ENCODE measurements around the gene DGCR8.
"Not testable (repeated sequence)": the region's sequence is repeated elsewhere in the genome, so short reads cannot be mapped to it uniquely, and the experiment has no call there.

DGCR8 gene

GRCh38 chr22:20053407-20054033 is 26.5 kb upstream of the DGCR8 start:
- no peak for DNase-seq

DNA sequence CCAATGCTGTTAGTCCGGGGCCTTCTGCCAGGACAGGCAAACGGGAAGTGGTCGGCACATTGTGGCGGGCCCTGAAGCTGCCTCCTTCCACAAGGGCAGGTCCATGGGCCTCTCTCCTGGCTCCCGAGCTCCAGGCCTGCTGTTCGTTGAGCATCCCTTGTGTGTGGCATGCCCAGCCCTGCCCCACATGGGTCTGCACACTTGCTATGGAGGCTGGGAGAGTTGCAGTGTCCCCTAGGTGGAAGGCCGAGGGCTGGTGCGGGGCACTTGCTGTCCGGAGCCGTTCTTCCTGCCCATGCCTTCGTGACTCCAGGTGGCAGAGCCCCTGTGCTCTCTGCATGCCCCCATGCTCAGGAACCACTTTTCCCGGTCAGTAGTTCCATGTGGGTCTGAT is 26.0 kb upstream of the DGCR8 start:
- DNase-seq, result no peak

DNA sequence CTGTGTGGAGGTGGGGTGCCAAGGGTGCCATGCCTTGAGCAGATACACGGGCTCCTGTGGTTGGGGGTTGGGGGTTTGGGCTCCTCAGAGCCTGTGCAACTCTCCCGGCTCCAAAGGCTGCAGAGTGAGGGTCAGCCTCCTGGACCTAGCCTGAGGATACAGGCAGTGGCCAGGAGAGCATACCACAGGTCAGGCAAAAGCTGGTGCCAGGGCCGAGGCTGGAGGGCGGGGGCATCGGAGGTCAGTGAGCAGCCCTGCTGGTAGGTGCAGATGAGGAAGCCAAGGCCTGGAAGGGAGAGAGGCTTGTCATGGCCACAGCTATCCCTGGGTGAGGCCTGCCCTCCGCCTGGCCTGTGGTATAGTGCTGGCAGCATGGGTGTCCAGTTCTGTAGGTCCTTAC is 25.6 kb upstream of the DGCR8 start:
- no peak for DNase-seq

DNA sequence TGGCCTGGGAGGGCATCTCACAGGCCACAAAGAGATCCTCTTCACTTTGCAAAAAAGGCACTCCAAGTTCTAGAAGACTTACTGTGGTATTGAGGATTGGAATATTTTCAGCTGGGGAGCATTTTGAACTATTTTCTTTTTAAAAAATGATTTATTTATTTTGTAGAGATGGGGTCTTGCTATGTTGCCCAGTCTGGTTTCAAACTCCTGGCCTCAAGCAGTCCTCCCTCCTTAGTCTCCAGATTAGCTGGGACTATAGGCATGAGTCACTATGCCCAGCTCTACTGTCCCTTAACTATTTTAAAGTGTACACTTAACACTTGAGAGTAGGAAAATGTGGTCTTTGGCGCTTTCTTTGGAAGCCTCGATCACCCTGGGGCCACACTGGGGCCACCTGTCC is 24.9 kb upstream of the DGCR8 start:
- DNase-seq, result no peak

DNA sequence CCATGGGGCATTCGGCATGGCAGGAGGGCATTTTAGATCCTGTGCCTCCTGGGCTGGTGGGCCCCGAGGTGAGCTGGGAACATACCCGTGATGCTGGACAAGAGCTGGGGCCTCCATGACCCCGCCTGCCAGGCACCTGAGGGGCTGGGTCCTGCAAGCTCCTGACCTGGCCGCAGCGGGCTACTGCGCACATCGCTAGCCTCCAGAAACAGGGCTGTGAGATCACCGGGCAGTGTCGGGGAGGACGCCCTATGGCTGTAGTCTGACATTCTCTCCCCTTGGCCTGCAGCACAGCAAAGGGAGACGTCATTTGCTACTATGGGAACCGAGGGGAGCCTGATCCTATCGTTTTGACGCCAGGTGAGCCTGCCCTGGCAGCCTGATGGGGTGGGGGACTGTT is 24.4 kb upstream of the DGCR8 start:
- no peak for DNase-seq

DNA sequence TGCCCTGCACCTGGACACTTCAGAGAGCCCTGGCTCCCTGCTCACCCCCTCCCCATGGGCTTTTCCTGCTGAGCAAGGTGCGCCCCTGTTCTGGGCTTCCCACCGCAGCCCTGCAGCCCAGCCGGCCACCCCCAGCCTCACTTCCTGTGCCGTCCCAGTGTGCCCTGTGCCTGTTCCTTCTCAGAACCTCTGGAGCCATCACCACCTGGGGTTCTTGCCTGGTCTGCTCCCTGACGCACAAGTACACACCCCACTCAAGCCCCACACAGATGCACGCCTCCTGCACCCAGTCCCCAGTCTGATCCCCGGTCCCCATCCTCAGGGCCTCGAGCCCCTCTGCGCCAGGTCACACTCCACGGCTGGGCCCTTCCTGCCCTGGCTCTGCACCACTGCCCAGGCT is 23.9 kb upstream of the DGCR8 start:
- DNase-seq, result no peak

GRCh38 chr22:20056696-20057386 is 23.2 kb upstream of the DGCR8 start:
- no peak for DNase-seq

DNA sequence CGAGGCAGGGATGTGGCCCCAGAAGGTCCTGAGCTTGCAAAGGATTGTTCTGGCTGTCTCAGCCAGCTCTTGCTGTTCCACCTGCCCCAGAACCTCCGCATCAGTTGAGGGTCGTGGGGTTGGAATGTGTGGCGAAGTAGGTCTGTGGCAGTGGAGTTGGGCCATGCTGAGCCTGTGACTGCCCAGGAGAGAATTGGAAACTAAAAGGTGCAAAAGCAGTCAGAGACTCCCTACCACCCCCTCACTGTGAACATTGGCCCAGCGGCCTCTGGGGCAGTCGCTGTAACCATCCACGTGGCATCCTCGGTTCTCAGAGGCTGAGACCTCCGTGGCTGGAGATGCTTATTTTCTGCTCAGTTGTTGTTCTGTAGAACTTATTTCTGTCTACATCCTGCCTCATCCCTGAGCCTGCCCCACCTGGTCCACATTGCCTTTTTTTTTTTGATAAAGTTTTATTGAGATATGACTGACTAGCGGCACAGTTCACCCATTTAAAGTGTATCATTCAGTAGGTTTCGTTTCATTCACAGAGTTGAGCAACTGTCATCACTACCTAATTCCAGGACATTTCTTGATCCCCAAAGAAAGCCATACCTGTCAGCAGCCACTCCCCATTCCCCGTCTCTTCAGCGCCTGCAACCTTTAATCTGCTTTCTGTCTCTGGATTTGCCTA is 22.3 kb upstream of the DGCR8 start:
- DNase-seq, result no peak

DNA sequence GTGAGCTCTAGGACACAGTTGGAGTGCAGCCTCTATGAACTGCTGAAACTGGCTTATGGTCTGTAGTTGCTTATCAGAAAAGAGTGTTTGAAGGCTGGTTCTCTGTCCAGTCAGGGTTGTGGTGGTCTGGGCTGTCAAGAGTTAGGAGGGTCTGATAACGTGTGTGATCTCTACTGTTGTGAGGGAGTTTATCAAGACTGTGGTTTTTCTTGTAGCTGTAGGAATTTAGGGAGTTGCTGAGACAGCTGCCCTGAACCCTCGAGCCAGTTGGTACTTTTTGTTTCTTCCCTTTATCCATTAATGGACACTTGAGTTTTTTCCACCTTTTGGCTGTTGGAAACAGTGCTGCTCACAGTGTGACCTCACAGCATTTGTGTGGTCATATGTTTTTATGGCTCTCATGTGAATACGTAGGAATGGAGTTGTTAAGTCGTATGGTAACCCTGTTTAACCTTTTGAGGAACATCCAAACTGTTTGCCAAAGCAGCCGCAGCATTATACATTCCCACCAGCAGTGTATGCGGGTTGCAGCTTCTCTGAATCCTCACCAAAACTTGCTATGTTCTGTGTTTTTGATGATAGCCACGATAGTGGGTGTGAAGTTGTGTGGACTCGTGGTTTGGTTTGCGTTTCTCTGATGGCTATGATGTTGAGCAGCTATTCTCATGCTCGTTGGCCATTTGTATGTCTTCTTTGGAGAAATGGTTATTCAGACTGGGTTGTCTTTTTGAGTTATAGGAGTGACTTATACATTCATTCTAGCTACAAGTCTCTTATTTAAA is 20.9 kb upstream of the DGCR8 start:
- DNase-seq, result no peak

DNA sequence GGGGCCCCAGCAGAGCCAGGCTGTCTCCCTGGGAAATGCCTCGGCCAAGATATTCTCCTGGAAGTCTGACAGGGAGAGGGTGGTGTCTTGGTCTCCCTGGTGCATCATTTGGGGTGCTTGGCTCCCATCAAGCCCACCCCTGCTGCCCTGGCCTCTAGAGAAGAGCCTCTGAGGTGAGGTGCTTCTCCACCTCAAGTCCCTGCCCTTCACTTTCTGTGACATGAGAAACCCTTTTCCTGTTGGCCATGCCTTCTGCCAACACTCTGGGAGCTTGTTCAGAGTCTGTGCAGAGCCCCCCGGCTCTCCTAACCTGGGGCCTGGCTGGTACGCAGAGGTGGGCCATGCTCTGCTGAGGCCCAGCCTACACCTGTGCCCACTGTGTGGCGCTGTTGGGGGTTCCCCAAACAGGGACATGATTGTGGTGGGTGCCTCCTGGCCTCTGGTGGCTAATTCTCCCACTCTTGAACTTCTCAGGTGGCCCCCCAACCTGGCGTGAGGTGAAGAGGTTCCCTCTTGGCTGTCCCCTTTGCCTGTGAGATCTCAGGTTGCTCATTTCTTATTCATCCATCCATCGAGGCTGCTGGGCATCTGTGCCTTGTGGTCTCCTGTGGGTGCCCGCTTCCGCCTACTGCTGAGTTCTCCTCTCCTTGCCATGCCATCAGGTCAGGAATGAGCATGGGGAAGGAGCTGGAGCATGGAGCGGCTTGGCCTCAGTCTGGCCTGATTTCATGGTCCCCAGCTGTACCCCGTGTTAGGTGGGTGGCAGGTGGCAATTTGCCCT is 19.2 kb upstream of the DGCR8 start:
- DNase-seq, result no peak

DNA sequence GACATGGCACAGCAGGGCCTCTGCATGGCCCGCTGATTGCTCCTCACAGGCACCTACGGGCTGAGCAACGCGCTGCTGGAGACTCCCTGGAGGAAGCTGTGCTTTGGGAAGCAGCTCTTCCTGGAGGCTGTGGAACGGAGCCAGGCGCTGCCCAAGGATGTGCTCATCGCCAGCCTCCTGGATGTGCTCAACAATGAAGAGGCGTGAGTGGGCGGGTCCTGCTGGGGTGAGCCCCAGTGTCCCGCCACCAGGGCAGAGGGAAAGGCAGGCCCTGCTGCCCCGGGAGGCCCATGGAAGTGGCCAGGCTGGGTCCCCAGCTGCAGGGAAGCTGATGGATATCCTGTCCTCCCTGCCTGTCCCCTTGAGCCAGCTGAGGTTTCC is 18.6 kb upstream of the DGCR8 start:
- no peak for DNase-seq

- no peak for DNase-seq
Measured at GRCh38 chr22:20062043-20062765, 17.8 kb upstream of the DGCR8 start.

- DNase-seq, result no peak
Measured at GRCh38 chr22:20062766-20063083, 17.3 kb upstream of the DGCR8 start.

- no peak for DNase-seq
Measured at GRCh38 chr22:20063271-20064139, 16.5 kb upstream of the DGCR8 start.

DNA sequence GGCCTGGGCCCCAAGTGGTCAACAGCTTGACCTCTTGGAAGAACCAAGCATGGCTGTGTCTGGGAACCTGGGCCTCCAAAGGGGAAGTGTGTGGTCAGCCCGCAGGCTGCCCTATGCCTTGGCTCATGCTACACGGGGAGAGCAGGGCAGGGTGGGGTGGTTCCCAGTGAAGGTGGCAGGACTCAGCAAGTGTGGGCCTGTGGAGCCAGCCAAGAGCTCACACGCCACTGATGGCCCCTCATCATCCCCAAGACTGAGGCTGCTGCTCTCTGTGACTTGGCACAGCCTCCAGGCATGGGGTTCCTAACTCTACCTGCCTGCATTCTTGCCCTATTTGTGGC is 15.9 kb upstream of the DGCR8 start:
- no peak for DNase-seq

GRCh38 chr22:20064545-20065262 is 15.3 kb upstream of the DGCR8 start:
- DNase-seq, result no peak

DNA sequence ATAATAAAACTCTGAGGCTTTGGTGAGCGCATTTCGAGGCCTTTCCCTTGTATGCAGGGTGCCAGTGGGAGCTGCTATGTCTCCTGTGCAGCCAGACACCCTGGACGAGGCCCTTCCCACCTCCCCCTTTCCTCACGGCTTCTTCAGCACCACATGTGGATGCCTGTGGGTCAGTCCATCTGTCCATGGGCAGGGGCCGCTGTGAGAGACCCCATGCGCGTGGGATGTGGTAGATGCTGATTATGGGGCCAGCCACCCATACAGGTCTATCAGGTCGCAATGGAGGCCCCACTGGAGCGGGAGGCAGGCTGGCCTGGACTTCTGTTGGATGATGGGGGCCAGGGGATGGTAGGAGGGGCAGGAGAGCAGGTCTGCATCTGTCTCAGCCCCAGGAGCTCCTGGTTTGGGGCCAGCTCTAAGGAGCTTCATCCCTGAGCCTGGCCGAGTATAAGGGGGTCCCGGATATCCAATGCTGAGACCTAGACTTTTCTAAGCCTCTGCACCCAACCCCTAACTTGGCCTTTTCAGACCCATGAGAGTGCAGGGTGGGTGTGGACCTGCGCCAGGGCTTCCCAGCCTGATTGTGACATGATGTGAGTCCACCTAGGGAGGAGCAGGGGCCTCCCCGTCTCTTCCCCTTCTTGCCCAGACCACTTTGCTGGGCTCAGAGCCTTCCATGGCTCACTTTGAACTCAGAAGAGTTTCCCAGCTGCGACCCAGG is 14.0 kb upstream of the DGCR8 start:
- no peak for DNase-seq

DNA sequence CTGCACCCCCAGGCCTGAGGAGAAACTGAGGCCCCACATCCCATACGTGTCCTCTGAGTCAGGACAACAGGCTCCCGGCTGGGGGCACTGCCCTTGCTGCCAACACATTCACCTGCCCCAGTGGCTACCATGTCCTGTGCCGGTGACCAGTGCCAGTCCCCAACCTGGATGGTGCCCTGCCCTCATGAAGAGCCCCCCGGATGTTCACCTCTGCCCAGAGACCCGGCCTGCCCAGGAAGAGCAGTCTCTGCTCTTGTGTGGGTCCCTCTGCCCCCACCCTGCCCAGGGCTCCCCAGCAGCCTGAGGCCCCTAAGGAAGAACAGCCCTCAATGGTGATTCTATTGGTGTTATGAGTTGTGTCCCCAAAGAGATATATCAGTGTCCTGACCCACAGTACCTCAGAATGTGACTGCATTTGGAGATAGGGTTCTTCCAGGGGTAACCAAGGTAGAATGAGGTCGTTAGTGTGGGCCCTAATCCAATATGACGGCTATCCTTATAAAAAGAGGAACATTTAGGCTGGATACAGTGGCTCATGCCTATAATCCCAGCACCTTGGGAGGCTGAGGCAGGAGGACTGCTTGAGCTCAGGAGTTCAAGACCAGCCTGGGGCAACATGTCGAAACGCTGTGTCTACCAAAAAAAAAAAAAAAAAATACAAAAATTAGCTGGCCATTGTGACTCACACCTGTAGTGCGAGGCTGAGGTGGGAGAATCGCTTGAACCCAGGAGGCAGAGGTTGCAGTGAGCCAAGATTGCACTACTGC is 13.2 kb upstream of the DGCR8 start:
- DNase-seq, result no peak

DNA sequence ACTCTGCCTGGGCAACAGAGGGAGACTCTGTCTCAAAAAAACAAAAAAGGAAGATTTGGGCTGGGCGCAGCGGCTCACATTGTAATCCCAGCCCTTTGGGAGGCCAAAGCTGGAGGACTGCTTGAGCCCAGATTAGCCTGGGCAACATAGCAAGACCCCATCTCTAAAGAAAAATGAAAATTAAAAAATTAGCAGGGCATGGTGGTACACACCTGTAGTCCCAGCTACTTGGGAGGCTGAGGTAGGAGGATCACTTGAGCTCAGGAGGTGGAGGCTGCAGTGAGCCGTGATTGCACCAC is 12.7 kb upstream of the DGCR8 start:
- not testable (repeated sequence) for DNase-seq

DNA sequence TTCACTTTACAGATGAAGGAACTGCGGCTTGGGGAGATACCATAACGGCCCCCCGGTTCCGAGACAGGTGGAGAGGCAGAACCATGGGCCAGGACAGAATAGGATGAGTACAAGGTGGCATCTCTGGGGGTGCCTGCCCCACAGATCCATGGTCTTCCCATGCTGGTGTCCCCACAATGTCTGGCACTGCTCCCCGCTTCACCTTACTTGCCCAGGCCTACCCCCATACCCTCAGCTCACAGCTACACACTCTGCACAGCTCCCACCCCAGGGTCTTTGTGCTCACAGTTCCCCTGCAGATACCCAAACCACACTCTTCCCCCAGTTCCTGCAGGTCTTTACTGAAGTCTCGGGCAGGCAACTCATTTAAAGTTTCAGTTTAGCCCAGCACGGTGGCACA is 11.4 kb upstream of the DGCR8 start:
- no peak for DNase-seq
